ENCODE data around the gene STAB2. TPM values are rescaled to one million over a fixed set of nuclear protein-coding genes. Genes with fewer than 3 reads are reported as not detected.

The STAB2 gene
- total RNA-seq, 1 donor: not detected

DNA sequence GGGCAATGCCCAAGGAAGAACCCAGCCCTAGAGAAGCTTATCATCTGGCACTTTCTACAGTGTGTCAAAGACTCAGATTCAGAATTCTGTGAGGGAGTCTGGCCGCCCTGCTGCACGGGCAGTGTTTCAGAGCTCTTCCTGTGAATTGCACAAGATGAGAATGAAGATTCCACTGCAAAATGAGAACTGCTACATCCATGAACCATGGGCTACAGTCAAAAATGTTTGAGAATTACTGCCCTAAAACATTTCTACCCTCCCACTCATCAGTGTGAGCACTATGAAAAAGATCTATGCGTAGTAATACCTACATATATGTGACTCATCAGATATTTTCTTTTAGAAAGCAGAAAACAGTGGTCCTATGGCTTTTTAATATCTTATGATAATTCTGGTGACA lies 104.0 kb downstream of the STAB2 start:
- TF ChIP-seq CTCF (IDR thresholded peaks at IDR 0.05; ENCODE audit: extremely low read depth, low read depth, low read length): no peak
- H3K4me1 ChIP-seq (ENCODE audit: insufficient read depth, low read length): no peaks in the 10 kb centered on the region

GRCh38 chr12:103696101-103696500 lies 109.0 kb downstream of the STAB2 start:
- Histone ChIP-seq H3K9me3 (ENCODE audit: low read depth, low read length) (no peaks in the 10 kb centered on the region), H3K27ac (ENCODE audit: low read depth, low read length) (no peak overlapping the region), H3K36me3 (ENCODE audit: insufficient read depth, low read length) (no peaks in the 10 kb centered on the region), H3K4me3 (ENCODE audit: insufficient read depth, low read length) (no peak overlapping the region), H3K79me2 (ENCODE audit: insufficient read depth, low read length) (no peaks in the 10 kb centered on the region), H4K20me1 (ENCODE audit: insufficient read depth, low read length) (no peaks in the 10 kb centered on the region), H2AFZ (ENCODE audit: low read length) (no peak overlapping the region), H3K4me1 (ENCODE audit: insufficient read depth, low read length) (no peaks in the 10 kb centered on the region), H3K27me3 (ENCODE audit: insufficient read depth, low read length) (peaks cover 21% of the 10 kb centered on the region), H3K4me2 (ENCODE audit: insufficient read depth, low read length) (no peak overlapping the region)
- no peak for DNase-seq (ENCODE audit: insufficient read length, low spot score, missing footprints)
- no peak for TF ChIP-seq CTCF (IDR thresholded peaks at IDR 0.05; ENCODE audit: extremely low read depth, low read depth, low read length)

More for the DNA sequence above, 104.0 kb downstream of the STAB2 start:
- H3K36me3 ChIP-seq (ENCODE audit: insufficient read depth, low read length): no peaks in the 10 kb centered on the region
- H4K20me1 ChIP-seq (ENCODE audit: insufficient read depth, low read length): no peaks in the 10 kb centered on the region
- peaks cover 7% of the 10 kb centered on the region for H3K27me3 ChIP-seq (ENCODE audit: insufficient read depth, low read length)
- no peak overlapping the region for H3K4me2 ChIP-seq (ENCODE audit: insufficient read depth, low read length)
- no peaks in the 10 kb centered on the region for H3K79me2 ChIP-seq (ENCODE audit: insufficient read depth, low read length)
- no peaks in the 10 kb centered on the region for H3K9me3 ChIP-seq (ENCODE audit: low read depth, low read length)
- DNase-seq (ENCODE audit: insufficient read length, low spot score, missing footprints): no peak
- no peak overlapping the region for H3K4me3 ChIP-seq (ENCODE audit: insufficient read depth, low read length)
- no peak overlapping the region for H3K27ac ChIP-seq (ENCODE audit: low read depth, low read length)
- no peak overlapping the region for H2AFZ ChIP-seq (ENCODE audit: low read length)

- Histone ChIP-seq H3K4me1 (ENCODE audit: insufficient read depth, low read length) (no peaks in the 10 kb centered on the region), H2AFZ (ENCODE audit: low read length) (no peak overlapping the region), H3K79me2 (ENCODE audit: insufficient read depth, low read length) (no peaks in the 10 kb centered on the region), H3K27me3 (ENCODE audit: insufficient read depth, low read length) (peaks cover 21% of the 10 kb centered on the region), H3K4me2 (ENCODE audit: insufficient read depth, low read length) (no peak overlapping the region), H3K27ac (ENCODE audit: low read depth, low read length) (no peak overlapping the region), H3K4me3 (ENCODE audit: insufficient read depth, low read length) (no peak overlapping the region), H4K20me1 (ENCODE audit: insufficient read depth, low read length) (no peaks in the 10 kb centered on the region), H3K36me3 (ENCODE audit: insufficient read depth, low read length) (no peaks in the 10 kb centered on the region), H3K9me3 (ENCODE audit: low read depth, low read length) (no peaks in the 10 kb centered on the region)
- TF ChIP-seq CTCF (IDR thresholded peaks at IDR 0.05; ENCODE audit: extremely low read depth, low read depth, low read length): no peak
- DNase-seq (ENCODE audit: insufficient read length, low spot score, missing footprints): no peak
Measured at GRCh38 chr12:103697971-103698751, 111.1 kb downstream of the STAB2 start.

- no peaks in the 10 kb centered on the region for H3K36me3 ChIP-seq (ENCODE audit: insufficient read depth, low read length)
- H3K9me3 ChIP-seq (ENCODE audit: low read depth, low read length): no peaks in the 10 kb centered on the region
- no peaks in the 10 kb centered on the region for H3K79me2 ChIP-seq (ENCODE audit: insufficient read depth, low read length)
- H3K27me3 ChIP-seq (ENCODE audit: insufficient read depth, low read length): peaks cover 21% of the 10 kb centered on the region
- no peak overlapping the region for H2AFZ ChIP-seq (ENCODE audit: low read length)
- no peaks in the 10 kb centered on the region for H4K20me1 ChIP-seq (ENCODE audit: insufficient read depth, low read length)
- no peak overlapping the region for H3K27ac ChIP-seq (ENCODE audit: low read depth, low read length)
- DNase-seq (ENCODE audit: insufficient read length, low spot score, missing footprints): no peak
- H3K4me1 ChIP-seq (ENCODE audit: insufficient read depth, low read length): no peaks in the 10 kb centered on the region
- TF ChIP-seq CTCF (IDR thresholded peaks at IDR 0.05; ENCODE audit: extremely low read depth, low read depth, low read length): no peak
- no peak overlapping the region for H3K4me2 ChIP-seq (ENCODE audit: insufficient read depth, low read length)
- H3K4me3 ChIP-seq (ENCODE audit: insufficient read depth, low read length): no peak overlapping the region
Measured at GRCh38 chr12:103698752-103699560, 111.9 kb downstream of the STAB2 start.
